Left colon (tissue), 2 donors: Measurements from ENCODE around the gene FMN1. TPM values are rescaled to one million over a fixed set of nuclear protein-coding genes. Genes with fewer than 3 reads are reported as not detected.

Source experiments
- ATAC-seq: fragments of 200-7000 bp; cut with Tn5 transposase; one replicate; pipeline ENCODE4 v1.9.1; 2020; ENCODE audit warnings: mild to moderate bottlenecking, moderate library complexity
- DNase-seq, 2 donors: peaks; one replicate each; pipeline ENCODE4 v3.0.0-alpha.2; 2020
- intact Hi-C, 2 donors: fragments of 100-400 bp; cut with DNase I in 1 of 2; cut with micrococcal nuclease in 1 of 2; formaldehyde crosslinking; loops; one replicate each; pipeline versions ENCODE4 v1.11.2 to v1.14.0; 2022; cut with DNase I, micrococcal nuclease
- total RNA-seq, 2 donors: library from RNA; stranded (reverse); fragmentation: NEBNext Ultra II Directional; extraction: Animal tissue kit (Norgen Biotek cat#: 25700); gene quantifications; one replicate each; pipeline ENCODE4 v1.2.1, GENCODE V29; 2021
- donor health status: DM: no; HTN: no; CAD: no.
- donor health status: DM: yes; HTN: yes; CAD: no.

The FMN1 gene
- total RNA-seq, 2 donors from 2014 or later: 36.2 to 48.3 TPM

DNA sequence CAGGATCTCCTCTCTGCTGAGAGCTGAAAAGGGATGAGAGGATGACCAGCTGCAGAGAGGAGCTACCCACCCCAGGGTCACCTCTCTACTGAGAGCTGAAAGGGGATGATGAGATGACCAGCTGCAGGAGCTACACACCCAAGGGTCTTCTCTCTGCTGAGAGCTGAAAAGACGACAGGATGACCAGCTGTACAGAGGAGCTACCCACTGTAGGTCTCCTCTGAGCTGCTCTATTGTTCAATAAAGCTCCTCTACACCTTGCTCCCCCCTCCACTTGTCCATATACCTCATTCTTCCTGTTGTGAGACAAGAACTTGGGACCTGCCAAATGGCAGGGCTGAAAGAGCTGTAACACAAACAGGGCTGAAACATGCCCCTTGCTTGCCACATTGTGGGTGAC is 149.9 kb downstream of the FMN1 start:
- intact Hi-C loops: no loop called here
- DNase-seq (no peak), ATAC-seq (no peak)

GRCh38 chr15:33043636-33044035 is 150.9 kb downstream of the FMN1 start:
- DNase-seq (no peak), ATAC-seq (no peak)
- intact Hi-C loops: no loop called here

DNA sequence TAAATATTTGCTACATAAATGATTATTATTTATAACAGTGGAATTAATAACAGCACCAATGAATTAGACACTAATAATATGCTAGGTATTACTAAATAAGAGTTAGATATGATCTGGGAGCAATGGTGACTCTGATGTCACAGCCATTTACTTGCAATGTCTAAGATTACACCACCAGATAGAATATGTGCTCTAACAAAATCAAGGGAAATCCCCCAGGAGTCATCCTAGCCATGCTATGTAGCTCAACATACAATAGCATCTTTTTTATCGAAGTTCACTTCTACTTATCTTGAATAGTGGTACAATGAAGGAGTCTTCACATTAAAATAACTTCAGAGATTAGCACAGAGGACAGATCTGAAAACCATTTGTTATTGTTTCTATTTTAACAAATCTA is 154.0 kb downstream of the FMN1 start:
- DNase-seq (no peak), ATAC-seq (no peak)
- intact Hi-C loops: no loop called here

DNA sequence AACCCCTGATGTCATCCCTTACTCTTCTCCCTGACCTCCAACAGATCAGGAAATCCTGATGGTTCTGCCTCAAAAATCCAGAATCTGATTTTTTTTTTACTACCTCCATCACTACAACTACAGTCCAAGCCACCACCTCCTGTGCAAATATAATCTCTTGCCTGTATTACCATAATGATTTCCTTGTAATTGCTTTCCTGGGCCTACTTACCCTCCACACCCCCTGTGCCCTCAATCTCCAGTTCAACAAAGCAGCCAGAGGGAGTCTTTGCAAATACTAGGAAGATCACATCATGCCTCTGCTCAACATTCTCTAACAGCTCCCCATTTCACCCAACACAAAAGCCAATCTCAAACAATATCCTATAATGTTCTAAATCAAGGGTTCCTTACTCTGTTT is 159.9 kb downstream of the FMN1 start:
- ATAC-seq: peak; percentile 97
- peak in 1 of 2 donors; percentile 43 for DNase-seq
- intact Hi-C loops: no loop called here

GRCh38 chr15:33032053-33032452 is 162.5 kb downstream of the FMN1 start:
- intact Hi-C loops: no loop called here
- ATAC-seq (no peak), DNase-seq (no peak)

DNA sequence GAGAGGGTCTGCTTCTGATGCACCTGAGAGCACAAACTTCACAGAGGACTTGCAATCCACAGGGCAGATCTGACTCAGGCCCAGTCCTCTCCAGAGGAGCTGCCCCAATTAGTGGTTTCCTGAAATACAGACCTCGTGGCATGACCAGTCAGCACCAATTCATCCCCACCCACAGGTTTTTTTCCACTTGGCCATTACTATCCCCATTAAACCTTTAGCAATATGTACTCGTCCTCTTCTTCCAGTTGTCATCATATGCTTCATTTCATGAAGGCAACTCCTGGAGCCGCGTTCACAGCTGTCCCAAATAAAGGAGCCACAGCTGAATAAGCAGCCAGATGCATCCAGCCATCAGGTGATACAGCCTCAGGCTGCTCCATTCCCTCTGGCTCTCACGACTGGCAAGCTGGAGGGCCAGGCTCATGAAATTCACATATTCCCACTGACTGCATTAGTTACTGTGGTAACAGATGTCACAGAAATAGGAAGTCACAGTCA is 163.1 kb downstream of the FMN1 start:
- DNase-seq (no peak), ATAC-seq (no peak)
- intact Hi-C loops: no loop called here

DNA sequence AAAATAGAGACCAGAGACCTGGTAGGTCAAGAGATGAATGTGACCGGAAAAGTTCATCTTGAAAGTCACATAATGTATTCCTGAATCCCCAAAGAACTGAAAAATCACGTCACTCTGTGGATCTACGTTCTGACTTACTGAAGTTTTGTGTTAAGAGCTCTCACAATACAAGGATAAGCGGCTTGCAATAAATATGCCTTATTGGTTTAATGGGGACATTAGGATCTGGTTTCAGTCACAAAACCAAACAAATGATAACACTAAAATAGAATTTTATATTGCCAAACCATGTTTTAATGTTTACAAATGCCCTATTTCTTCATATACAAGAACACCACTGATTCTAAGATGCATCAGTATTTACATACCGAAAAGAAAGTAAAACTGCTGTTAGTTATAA is 164.2 kb downstream of the FMN1 start:
- no peak for DNase-seq
- intact Hi-C loops: no loop called here

GRCh38 chr15:33029109-33029652 is 165.3 kb downstream of the FMN1 start:
- ATAC-seq: peak; percentile 44
- DNase-seq: no peak
- intact Hi-C loops: no loop called here

More for the DNA sequence above, 164.2 kb downstream of the FMN1 start:
- no peak for ATAC-seq

GRCh38 chr15:33028495-33028894 is 166.0 kb downstream of the FMN1 start:
- DNase-seq (no peak), ATAC-seq (no peak)
- intact Hi-C loops: no loop called here

- intact Hi-C loops: no loop called here
- ATAC-seq (peak; percentile 15), DNase-seq (no peak)
Observed at GRCh38 chr15:33027306-33028035, 167.0 kb downstream of the FMN1 start.

- DNase-seq (no peak), ATAC-seq (peak; percentile 37)
- intact Hi-C loops: no loop called here
Observed at GRCh38 chr15:33026614-33027013, 167.9 kb downstream of the FMN1 start.

- DNase-seq (peak; percentile 47 to 55), ATAC-seq (peak; percentile 75)
- intact Hi-C loops: no loop called here
Observed at GRCh38 chr15:33022629-33023028, 171.9 kb downstream of the FMN1 start.

DNA sequence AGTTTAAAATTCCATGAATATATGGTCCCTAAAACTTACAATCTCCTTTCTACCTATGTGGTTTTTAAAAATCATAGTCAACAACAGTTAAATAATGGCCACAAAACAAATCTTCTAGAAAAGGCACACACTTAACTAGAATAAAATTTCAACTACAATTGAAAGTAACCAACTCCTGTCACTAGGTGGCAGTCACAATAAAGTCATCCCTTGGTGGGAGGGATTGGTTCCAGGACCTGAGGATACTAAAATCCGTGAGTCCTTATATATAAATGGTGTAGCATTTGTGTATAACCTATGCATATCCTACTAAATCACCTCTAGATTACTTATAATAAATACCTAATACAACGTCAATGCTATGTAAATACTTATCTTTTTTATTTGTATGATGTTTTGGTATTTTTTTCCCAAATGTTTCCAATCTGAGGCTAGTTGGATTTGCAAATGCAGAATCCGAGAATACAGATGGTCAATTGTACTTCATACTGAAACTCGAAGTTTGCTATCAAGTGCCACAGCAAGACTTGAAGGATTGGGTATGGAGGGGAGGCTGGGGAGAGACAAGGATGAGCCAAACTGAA is 172.6 kb downstream of the FMN1 start:
- intact Hi-C loops: no loop called here
- DNase-seq: no peak
- peak; percentile 78 for ATAC-seq

DNA sequence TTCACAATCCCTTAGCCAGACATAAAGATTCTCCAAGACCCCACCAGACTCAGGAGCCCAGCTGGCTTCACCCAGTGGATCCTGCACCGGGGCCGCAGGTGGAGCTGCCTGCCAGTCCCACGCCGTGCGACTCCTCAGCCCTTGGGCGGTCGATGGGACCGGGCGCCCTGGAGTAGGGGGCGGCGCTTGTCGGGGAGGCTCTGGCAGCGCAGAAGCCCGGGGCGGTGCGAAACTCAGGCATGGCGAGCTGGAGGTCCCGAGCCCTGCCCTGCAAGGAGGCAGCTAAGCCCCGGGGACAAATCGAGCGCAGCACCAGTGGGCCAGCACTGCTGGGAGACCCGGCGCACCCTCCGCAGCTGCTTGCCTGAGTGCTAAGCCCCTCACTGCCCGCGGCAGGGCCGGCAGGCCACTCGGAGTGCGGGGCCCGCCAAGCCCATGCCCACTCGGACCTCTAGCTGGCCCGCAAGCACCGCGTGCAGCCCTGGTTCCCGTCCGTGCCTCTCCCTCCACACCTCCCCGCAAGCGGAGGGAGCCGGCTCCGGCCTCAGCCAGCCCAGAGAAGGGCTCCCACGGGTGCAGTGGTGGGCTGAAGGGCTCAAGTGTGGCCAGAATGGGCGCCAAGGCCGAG is 175.0 kb downstream of the FMN1 start:
- no peak for DNase-seq
- no peak for ATAC-seq
- intact Hi-C loops: no loop called here

- ATAC-seq: no peak
- DNase-seq: no peak
- intact Hi-C loops: no loop called here
Observed at GRCh38 chr15:33016405-33017024, 178.0 kb downstream of the FMN1 start.

- no peak for DNase-seq
- no peak for ATAC-seq
- intact Hi-C loops: no loop called here
Observed at GRCh38 chr15:33014586-33014985, 179.9 kb downstream of the FMN1 start.

DNA sequence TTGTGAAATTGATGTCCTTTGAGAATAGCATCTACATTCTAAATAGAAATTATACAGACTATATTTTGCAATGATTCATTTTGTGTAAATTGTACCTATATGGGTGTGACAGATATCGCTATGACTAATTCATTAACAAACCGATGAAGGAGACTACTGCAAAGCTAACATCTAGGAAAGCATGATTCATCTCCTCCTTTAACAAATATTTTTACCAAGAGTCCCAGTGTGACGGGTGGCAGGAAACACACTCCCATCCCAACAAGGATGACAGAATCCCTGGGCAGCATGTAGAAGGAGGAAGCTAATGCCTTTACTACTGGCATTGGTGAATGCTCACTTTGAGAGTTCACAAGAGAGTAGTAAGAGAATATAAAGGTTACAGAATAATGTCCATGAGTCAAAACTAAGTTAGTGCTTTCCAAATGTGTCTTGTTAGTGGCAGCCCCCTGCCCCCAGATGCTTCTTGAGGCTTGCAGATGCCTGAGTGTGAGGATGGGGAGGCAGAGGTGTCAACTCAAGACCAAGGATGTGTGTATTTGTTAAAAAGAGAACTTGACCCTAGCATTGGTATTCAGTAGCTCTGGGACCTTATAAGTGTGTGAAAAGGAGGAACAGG is 180.6 kb downstream of the FMN1 start:
- no peak for DNase-seq
- intact Hi-C loops: no loop called here
- peak; percentile 78 for ATAC-seq

GRCh38 chr15:33011976-33012375 is 182.5 kb downstream of the FMN1 start:
- intact Hi-C loops: no loop called here
- ATAC-seq: no peak
- no peak for DNase-seq

GRCh38 chr15:33009603-33010002 is 184.9 kb downstream of the FMN1 start:
- intact Hi-C loops: no loop called here
- DNase-seq: no peak
- no peak for ATAC-seq
